Measurements from ENCODE around the gene IL6ST.

DNA sequence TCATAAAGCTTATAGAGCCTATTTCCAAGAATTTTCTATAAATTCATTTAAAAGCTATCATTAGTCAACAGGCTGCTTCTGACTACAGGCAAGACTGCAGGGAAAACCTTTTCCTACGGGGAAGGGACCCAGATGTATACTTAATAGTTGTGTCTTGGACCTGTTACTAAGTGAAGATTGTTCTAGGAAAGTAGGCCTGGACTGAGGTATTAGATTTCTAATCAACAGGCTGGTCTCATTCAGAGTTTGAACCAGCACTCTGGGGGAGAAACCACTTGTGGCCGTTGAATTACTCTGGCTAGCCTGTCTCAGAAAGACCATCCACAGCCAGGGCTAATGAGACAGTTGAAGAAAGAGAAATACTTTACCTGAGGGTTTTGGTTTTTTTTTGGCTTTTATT is 60.0 kb downstream of the IL6ST start:
- TF ChIP-seq EZH2 (IDR thresholded peaks at IDR 0.05; ENCODE audit: low read length, missing control alignments): no peak
- TF ChIP-seq, protein P1, sequence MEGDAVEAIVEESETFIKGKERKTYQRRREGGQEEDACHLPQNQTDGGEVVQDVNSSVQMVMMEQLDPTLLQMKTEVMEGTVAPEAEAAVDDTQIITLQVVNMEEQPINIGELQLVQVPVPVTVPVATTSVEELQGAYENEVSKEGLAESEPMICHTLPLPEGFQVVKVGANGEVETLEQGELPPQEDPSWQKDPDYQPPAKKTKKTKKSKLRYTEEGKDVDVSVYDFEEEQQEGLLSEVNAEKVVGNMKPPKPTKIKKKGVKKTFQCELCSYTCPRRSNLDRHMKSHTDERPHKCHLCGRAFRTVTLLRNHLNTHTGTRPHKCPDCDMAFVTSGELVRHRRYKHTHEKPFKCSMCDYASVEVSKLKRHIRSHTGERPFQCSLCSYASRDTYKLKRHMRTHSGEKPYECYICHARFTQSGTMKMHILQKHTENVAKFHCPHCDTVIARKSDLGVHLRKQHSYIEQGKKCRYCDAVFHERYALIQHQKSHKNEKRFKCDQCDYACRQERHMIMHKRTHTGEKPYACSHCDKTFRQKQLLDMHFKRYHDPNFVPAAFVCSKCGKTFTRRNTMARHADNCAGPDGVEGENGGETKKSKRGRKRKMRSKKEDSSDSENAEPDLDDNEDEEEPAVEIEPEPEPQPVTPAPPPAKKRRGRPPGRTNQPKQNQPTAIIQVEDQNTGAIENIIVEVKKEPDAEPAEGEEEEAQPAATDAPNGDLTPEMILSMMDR (conservative IDR thresholded peaks at IDR 0.05 in 1 of 2, IDR thresholded peaks at IDR 0.05 in 1 of 2; ENCODE audit: low read depth in 1 of 2, low read length in 2 of 2): no peak

Data from fibroblast of lung (primary cell).